PC-3 (cell line): ENCODE measurements around the gene SLC7A5.
"Not testable (repeated sequence)": the region's sequence is repeated elsewhere in the genome, so short reads cannot be mapped to it uniquely, and the experiment has no call there.

Source experiments
- EZH2 ChIP-seq: fragments of 300-600 bp; sonication (generic); IDR thresholded peaks from one replicate; pipeline ENCODE4 v1.6.1; 2017; ENCODE audit warnings: antibody characterized with exemption, mild to moderate bottlenecking, low read length; ENCODE audit not compliant: unreplicated experiment
- TF ChIP-seq, protein P1 (sequence below): fragments of 300-600 bp; sonication (generic); conservative IDR thresholded peaks from 2 replicates; pipeline ENCODE4 v1.5.1; 2017; ENCODE audit warnings: antibody characterized with exemption, low read depth, mild to moderate bottlenecking, low read length

DNA sequence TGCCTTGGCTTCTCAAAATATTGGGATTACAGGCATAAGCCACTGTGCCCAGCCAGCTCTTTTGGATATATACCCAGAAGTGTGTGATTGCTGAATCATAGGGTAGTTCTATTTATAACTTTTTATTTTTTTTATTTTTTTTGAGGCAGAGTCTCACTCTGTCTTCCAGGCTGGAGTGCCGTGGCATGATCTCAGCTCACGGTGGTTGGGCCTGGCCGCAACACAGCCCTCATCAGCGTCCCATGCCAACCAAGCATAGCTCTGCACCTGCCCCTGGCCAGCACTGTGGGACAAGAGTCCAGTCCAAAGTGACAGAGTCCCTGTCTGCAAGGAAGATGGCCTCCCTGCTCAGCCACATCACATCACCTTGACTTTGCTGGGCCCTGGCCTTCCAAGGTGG lies 24.7 kb upstream of the SLC7A5 start:
- TF ChIP-seq, protein P1, sequence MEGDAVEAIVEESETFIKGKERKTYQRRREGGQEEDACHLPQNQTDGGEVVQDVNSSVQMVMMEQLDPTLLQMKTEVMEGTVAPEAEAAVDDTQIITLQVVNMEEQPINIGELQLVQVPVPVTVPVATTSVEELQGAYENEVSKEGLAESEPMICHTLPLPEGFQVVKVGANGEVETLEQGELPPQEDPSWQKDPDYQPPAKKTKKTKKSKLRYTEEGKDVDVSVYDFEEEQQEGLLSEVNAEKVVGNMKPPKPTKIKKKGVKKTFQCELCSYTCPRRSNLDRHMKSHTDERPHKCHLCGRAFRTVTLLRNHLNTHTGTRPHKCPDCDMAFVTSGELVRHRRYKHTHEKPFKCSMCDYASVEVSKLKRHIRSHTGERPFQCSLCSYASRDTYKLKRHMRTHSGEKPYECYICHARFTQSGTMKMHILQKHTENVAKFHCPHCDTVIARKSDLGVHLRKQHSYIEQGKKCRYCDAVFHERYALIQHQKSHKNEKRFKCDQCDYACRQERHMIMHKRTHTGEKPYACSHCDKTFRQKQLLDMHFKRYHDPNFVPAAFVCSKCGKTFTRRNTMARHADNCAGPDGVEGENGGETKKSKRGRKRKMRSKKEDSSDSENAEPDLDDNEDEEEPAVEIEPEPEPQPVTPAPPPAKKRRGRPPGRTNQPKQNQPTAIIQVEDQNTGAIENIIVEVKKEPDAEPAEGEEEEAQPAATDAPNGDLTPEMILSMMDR, result not testable (repeated sequence)
- not testable (repeated sequence) for TF ChIP-seq EZH2
